Osteoblast (primary cell): ENCODE results near the gene MYCBPAP. TPM values are rescaled to one million over a fixed set of nuclear protein-coding genes. Genes with fewer than 3 reads are reported as not detected.

Experiments
- DNase-seq: peaks from one replicate; pipeline ENCODE4 v3.0.0; 2011; ENCODE audit warnings: low spot score, mixed read lengths; ENCODE audit not compliant: insufficient read length; ENCODE audit errors: missing footprints
- H2AFZ ChIP-seq: 2 replicates; pipeline ENCODE4 v1.6.0; 2011; ENCODE audit warnings: mild to moderate bottlenecking, low read length
- H3K27ac ChIP-seq: 2 replicates; pipeline ENCODE4 v1.5.1; 2011; ENCODE audit warnings: mild to moderate bottlenecking, low read depth, low read length, moderate library complexity
- H3K27me3 ChIP-seq: 2 replicates; pipeline ENCODE4 v1.6.0; 2012; ENCODE audit warnings: mild to moderate bottlenecking, control low read depth, inconsistent platforms, low read length, moderate library complexity; ENCODE audit not compliant: insufficient read depth
- H3K36me3 ChIP-seq: 2 replicates; pipeline ENCODE4 v1.5.1; 2011; ENCODE audit warnings: mild to moderate bottlenecking, low read length, control low read depth, moderate library complexity; ENCODE audit not compliant: insufficient read depth
- H3K4me1 ChIP-seq: 2 replicates; pipeline ENCODE4 v1.5.1; 2011; ENCODE audit warnings: mild to moderate bottlenecking, low read length, control low read depth, moderate library complexity; ENCODE audit not compliant: insufficient read depth
- H3K4me2 ChIP-seq: 2 replicates; pipeline ENCODE4 v1.6.0; 2011; ENCODE audit warnings: mild to moderate bottlenecking, low read length; ENCODE audit not compliant: insufficient read depth
- H3K4me3 ChIP-seq: fragments of 200-600 bp; sonication (generic); 3 replicates; pipeline ENCODE4 v1.5.1; 2012; ENCODE audit warnings: mild to moderate bottlenecking, low read length, inconsistent platforms; ENCODE audit not compliant: insufficient read depth
- H3K79me2 ChIP-seq: 2 replicates; pipeline ENCODE4 v1.6.0; 2012; ENCODE audit warnings: mild to moderate bottlenecking, low read length, control low read depth, inconsistent platforms; ENCODE audit not compliant: insufficient read depth
- H3K9me3 ChIP-seq: 2 replicates; pipeline ENCODE4 v1.5.1; 2011; ENCODE audit warnings: low read depth, low read length, control low read depth
- H4K20me1 ChIP-seq: 2 replicates; pipeline ENCODE4 v1.6.0; 2012; ENCODE audit warnings: mild to moderate bottlenecking, low read length, control low read depth; ENCODE audit not compliant: insufficient read depth
- CTCF ChIP-seq: IDR thresholded peaks from 2 replicates; pipeline ENCODE4 v1.5.1; 2011; ENCODE audit warnings: mild to moderate bottlenecking, low read depth, low read length, moderate library complexity; ENCODE audit errors: extremely low read depth
- total RNA-seq: library from RNA; depleted of rRNA; stranded (reverse); fragments of >200 nt; gene quantifications from 2 replicates; pipeline ENCODE4 v1.2.3, GENCODE V29; 2012

Gene MYCBPAP
- total RNA-seq, 1 donor = 0.36 TPM

- H3K36me3 ChIP-seq = no peaks in the 10 kb centered on the region
- H3K4me1 ChIP-seq = peaks cover 31% of the 10 kb centered on the region
- H3K4me2 ChIP-seq = no peak overlapping the region
- no peak overlapping the region for H3K4me3 ChIP-seq
- no peak overlapping the region for H2AFZ ChIP-seq
- H3K27me3 ChIP-seq = no peaks in the 10 kb centered on the region
- no peaks in the 10 kb centered on the region for H4K20me1 ChIP-seq
- no peak overlapping the region for H3K27ac ChIP-seq
- no peaks in the 10 kb centered on the region for H3K79me2 ChIP-seq
- H3K9me3 ChIP-seq = no peaks in the 10 kb centered on the region
- peak; percentile 35 for DNase-seq
- no peak for TF ChIP-seq CTCF
These were observed 5.3 kb downstream of the MYCBPAP start for GRCh38 chr17:50513495-50513894.

GRCh38 chr17:50514388-50514787 lies 6.1 kb downstream of the MYCBPAP start:
- Histone ChIP-seq H3K4me1 (peaks cover 24% of the 10 kb centered on the region), H3K36me3 (no peaks in the 10 kb centered on the region), H4K20me1 (no peaks in the 10 kb centered on the region), H2AFZ (peak overlapping the region; percentile 60), H3K9me3 (no peaks in the 10 kb centered on the region), H3K27ac (no peak overlapping the region), H3K4me2 (no peak overlapping the region), H3K4me3 (no peak overlapping the region), H3K79me2 (no peaks in the 10 kb centered on the region), H3K27me3 (no peaks in the 10 kb centered on the region)
- no peak for TF ChIP-seq CTCF
- peak; percentile 15 for DNase-seq

GRCh38 chr17:50514936-50515702 lies 6.9 kb downstream of the MYCBPAP start:
- Histone ChIP-seq H3K4me3 (no peak overlapping the region), H3K79me2 (no peaks in the 10 kb centered on the region), H2AFZ (peak overlapping the region; percentile 60), H3K36me3 (no peaks in the 10 kb centered on the region), H3K27me3 (no peaks in the 10 kb centered on the region), H3K4me1 (peaks cover 24% of the 10 kb centered on the region), H3K9me3 (no peaks in the 10 kb centered on the region), H3K4me2 (peak overlapping the region; percentile 43), H4K20me1 (no peaks in the 10 kb centered on the region), H3K27ac (no peak overlapping the region)
- TF ChIP-seq CTCF = no peak
- DNase-seq = peak; percentile 83

GRCh38 chr17:50517011-50517410 lies 8.8 kb downstream of the MYCBPAP start:
- no peak overlapping the region for H3K27ac ChIP-seq
- no peak overlapping the region for H3K4me2 ChIP-seq
- peak; percentile 15 for DNase-seq
- peaks cover 14% of the 10 kb centered on the region for H3K4me1 ChIP-seq
- no peaks in the 10 kb centered on the region for H3K36me3 ChIP-seq
- no peaks in the 10 kb centered on the region for H4K20me1 ChIP-seq
- no peaks in the 10 kb centered on the region for H3K79me2 ChIP-seq
- H3K27me3 ChIP-seq = no peaks in the 10 kb centered on the region
- TF ChIP-seq CTCF = no peak
- no peak overlapping the region for H2AFZ ChIP-seq
- no peaks in the 10 kb centered on the region for H3K9me3 ChIP-seq
- no peak overlapping the region for H3K4me3 ChIP-seq
